ENCODE data around the gene SNURF.

GRCh38 chr15:24961967-24962366, 7.2 kb downstream of the SNURF start:
- TF ChIP-seq POLR2A (IDR thresholded peaks at IDR 0.05) (no peak), CTCF (IDR thresholded peaks at IDR 0.05) (no peak)

All from esophagus squamous epithelium (tissue), 4 donors.